ENCODE measurements around the gene COL27A1.

The COL27A1 gene

DNA sequence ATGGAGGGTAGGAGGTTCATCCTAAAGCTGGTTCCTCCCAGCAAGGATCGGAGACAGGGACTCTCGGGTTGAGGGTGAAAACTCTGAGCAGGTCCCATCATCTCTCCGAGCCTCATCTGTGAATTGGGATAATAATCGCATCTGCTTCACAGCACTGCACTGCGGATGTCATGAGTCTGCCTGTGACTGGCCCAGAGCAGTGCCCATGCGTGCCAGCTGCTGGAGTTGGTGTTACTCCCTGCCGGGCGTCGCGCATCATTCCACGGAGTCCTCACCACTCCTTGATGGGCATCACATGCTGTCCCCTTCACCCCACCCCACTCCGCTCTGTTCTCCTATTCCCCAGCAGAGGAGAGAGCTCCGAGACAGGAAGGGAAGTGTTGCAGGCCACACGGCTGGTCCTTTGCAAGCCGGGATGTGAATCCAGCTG lies 132.4 kb downstream of the COL27A1 start:
- TF ChIP-seq TAF1 (IDR thresholded peaks at IDR 0.05; ENCODE audit: borderline replicate concordance, insufficient read depth, low read length) (no peak), FOXP2 (optimal IDR thresholded peaks at IDR 0.05; ENCODE audit: borderline replicate concordance, extremely low read depth, extremely low read length, insufficient read depth) (no peak)
- TF ChIP-seq, protein P1, sequence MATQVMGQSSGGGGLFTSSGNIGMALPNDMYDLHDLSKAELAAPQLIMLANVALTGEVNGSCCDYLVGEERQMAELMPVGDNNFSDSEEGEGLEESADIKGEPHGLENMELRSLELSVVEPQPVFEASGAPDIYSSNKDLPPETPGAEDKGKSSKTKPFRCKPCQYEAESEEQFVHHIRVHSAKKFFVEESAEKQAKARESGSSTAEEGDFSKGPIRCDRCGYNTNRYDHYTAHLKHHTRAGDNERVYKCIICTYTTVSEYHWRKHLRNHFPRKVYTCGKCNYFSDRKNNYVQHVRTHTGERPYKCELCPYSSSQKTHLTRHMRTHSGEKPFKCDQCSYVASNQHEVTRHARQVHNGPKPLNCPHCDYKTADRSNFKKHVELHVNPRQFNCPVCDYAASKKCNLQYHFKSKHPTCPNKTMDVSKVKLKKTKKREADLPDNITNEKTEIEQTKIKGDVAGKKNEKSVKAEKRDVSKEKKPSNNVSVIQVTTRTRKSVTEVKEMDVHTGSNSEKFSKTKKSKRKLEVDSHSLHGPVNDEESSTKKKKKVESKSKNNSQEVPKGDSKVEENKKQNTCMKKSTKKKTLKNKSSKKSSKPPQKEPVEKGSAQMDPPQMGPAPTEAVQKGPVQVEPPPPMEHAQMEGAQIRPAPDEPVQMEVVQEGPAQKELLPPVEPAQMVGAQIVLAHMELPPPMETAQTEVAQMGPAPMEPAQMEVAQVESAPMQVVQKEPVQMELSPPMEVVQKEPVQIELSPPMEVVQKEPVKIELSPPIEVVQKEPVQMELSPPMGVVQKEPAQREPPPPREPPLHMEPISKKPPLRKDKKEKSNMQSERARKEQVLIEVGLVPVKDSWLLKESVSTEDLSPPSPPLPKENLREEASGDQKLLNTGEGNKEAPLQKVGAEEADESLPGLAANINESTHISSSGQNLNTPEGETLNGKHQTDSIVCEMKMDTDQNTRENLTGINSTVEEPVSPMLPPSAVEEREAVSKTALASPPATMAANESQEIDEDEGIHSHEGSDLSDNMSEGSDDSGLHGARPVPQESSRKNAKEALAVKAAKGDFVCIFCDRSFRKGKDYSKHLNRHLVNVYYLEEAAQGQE (IDR thresholded peaks at IDR 0.05; ENCODE audit: insufficient read depth in 1 of 2, low read depth in 2 of 2, low read length in 2 of 2): no peak

DNA sequence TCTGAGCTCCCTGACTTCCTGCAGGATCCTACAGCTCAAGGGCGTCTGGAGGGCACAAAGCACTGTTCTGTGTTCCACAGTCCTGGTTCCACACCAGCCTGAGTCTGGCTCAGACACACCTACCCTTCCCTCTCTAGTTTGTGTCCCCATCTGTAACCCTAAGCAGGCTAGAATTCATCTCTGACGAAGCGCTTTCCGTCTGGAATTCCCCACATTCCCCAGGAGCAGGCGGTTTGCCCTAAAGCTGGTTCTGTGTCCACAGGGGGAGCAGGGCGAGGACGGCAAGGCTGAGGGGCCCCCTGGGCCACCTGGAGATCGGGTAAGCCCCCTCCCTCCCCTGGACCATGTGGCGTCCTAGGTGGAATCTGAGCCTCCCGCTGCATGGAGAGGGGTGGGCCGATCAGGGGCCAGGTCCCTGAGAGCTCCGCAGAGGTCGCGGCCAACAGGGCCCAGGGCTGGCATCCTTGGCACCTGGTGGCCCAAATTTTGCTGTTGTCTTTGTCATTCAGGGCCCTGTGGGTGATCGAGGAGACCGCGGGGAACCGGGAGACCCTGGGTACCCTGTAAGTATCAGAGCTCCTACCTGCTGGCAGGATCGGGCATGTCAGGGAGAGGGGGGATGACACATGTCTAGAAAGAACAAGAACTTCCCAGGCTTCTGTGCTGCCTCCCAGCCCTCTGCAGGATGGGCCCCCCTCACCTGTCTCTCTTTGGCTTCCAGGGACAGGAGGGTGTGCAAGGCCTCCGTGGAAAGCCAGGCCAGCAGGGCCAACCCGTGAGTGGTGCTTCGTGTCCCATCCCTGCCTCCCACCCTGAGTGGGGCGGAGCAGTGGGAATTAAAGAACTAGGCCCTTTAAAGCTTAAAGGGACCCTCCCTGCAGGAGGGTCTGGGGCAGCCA lies 133.1 kb downstream of the COL27A1 start:
- TF ChIP-seq SIN3A (IDR thresholded peaks at IDR 0.05; ENCODE audit: borderline replicate concordance, insufficient read depth, low read length) (no peak), FOXP2 (optimal IDR thresholded peaks at IDR 0.05; ENCODE audit: borderline replicate concordance, extremely low read depth, extremely low read length, insufficient read depth) (no peak), POLR2AphosphoS5 (IDR thresholded peaks at IDR 0.05; ENCODE audit: low read depth, low read length) (no peak), TAF1 (IDR thresholded peaks at IDR 0.05; ENCODE audit: borderline replicate concordance, insufficient read depth, low read length) (no peak)
- TF ChIP-seq, protein P1 (IDR thresholded peaks at IDR 0.05; ENCODE audit: insufficient read depth in 1 of 2, low read depth in 2 of 2, low read length in 2 of 2): no peak

DNA sequence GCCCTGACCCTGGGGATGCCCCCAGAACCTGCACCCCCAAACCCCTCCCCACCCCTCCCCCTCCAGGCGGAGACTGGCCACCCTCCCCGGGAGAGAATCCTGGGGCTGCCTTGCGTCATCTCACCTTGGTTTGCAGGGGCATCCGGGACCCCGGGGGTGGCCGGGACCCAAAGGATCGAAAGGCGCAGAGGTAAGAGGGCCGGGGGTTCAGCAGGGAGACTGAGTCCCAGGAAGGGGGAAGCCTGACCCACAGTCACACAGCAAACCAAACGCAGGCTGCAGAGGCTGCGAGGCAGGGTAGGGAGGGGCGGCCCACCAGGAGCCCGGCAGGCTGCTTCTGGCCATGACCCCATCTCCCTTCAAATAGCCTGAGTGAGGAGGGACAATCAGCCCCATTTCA lies 133.8 kb downstream of the COL27A1 start:
- TF ChIP-seq, protein P1 (IDR thresholded peaks at IDR 0.05; ENCODE audit: insufficient read depth in 1 of 2, low read depth in 2 of 2, low read length in 2 of 2): no peak
- no peak for TF ChIP-seq TAF1 (IDR thresholded peaks at IDR 0.05; ENCODE audit: borderline replicate concordance, insufficient read depth, low read length)
- TF ChIP-seq SIN3A (IDR thresholded peaks at IDR 0.05; ENCODE audit: borderline replicate concordance, insufficient read depth, low read length): no peak
- no peak for TF ChIP-seq FOXP2 (optimal IDR thresholded peaks at IDR 0.05; ENCODE audit: borderline replicate concordance, extremely low read depth, extremely low read length, insufficient read depth)
- TF ChIP-seq POLR2AphosphoS5 (IDR thresholded peaks at IDR 0.05; ENCODE audit: low read depth, low read length): no peak

DNA sequence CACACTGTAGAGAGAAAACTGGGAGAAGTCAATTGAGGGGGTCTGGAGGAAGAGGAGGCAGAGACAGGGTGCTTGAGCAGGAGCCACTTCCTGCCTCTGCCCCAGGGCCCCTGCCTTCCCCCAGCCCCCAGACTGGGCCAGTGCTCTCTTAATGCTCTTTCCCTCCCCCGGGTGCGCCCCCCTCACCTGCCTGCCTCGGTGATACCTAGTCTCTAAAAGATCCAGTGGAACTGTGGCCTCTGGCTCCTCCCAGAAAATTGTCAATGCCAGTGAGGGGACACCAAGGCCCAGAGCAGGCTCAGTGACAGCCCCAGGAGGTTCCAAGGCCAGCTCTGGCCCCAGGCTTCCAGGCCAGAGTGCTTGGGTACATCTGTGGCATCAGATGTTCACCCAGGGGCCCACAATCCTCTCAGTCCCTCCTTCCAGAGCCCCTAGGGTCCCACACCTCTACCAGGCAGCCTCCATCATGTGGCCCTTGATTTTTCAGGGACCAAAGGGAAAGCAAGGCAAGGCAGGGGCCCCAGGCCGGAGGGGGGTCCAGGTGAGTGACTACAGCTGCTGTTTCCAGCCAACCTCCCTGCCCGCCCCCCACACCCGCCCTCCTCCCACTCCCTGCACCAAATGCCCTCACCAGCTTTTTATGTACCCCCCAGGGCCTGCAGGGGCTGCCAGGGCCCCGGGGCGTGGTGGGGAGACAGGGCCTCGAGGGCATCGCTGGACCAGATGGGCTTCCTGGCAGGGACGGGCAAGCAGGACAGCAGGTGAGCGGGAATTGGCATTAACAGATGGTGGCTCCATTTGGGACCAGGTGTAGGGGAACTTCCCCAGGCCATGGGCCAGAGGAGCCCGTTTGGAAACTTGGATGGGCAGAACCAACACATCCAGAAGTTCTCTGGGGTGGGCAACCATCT lies 134.5 kb downstream of the COL27A1 start:
- TF ChIP-seq FOXP2 (optimal IDR thresholded peaks at IDR 0.05; ENCODE audit: borderline replicate concordance, extremely low read depth, extremely low read length, insufficient read depth) (no peak), POLR2AphosphoS5 (IDR thresholded peaks at IDR 0.05; ENCODE audit: low read depth, low read length) (no peak), TAF1 (IDR thresholded peaks at IDR 0.05; ENCODE audit: borderline replicate concordance, insufficient read depth, low read length) (no peak), SIN3A (IDR thresholded peaks at IDR 0.05; ENCODE audit: borderline replicate concordance, insufficient read depth, low read length) (no peak)
- TF ChIP-seq, protein P1 (IDR thresholded peaks at IDR 0.05; ENCODE audit: insufficient read depth in 1 of 2, low read depth in 2 of 2, low read length in 2 of 2): no peak
